Parathyroid adenoma (tissue), 2 donors: Measurements from ENCODE around the gene C13orf46.

ENCODE experiments used
- H2AFZ ChIP-seq: fragments of 300-600 bp; sonication (generic); one replicate; pipeline ENCODE4 v1.7.0; 2017; ENCODE audit warnings: antibody characterized with exemption, mild to moderate bottlenecking
- H3K27ac ChIP-seq: fragments of 300-600 bp; sonication (generic); one replicate; pipeline ENCODE4 v1.7.0; 2017
- H3K27me3 ChIP-seq: fragments of 300-600 bp; sonication (generic); one replicate; pipeline ENCODE4 v1.7.0; 2017; ENCODE audit warnings: low read length; ENCODE audit not compliant: control insufficient read depth, insufficient read depth
- H3K36me3 ChIP-seq: fragments of 300-600 bp; sonication (generic); one replicate; pipeline ENCODE4 v1.7.0; 2017; ENCODE audit warnings: low read length; ENCODE audit not compliant: control insufficient read depth, insufficient read depth
- H3K4me1 ChIP-seq: fragments of 300-600 bp; sonication (generic); one replicate; pipeline ENCODE4 v1.7.0; 2017; ENCODE audit warnings: control low read depth
- H3K4me2 ChIP-seq: fragments of 300-600 bp; sonication (generic); one replicate; pipeline ENCODE4 v1.7.0; 2017; ENCODE audit warnings: low read length
- H3K4me3 ChIP-seq: fragments of 300-600 bp; sonication (generic); one replicate; pipeline ENCODE4 v1.7.0; 2017; ENCODE audit warnings: low read depth, low read length
- H3K79me2 ChIP-seq: fragments of 300-600 bp; sonication (generic); one replicate; pipeline ENCODE4 v1.7.0; 2017; ENCODE audit warnings: control low read depth
- H3K9ac ChIP-seq: fragments of 300-600 bp; sonication (generic); one replicate; pipeline ENCODE4 v1.7.0; 2017; ENCODE audit warnings: mild to moderate bottlenecking
- H3K9me3 ChIP-seq: fragments of 300-600 bp; sonication (generic); one replicate; pipeline ENCODE4 v1.7.0; 2017; ENCODE audit warnings: low read length; ENCODE audit not compliant: control insufficient read depth
- CTCF ChIP-seq: fragments of 300-600 bp; sonication (generic); IDR thresholded peaks from one replicate; pipeline ENCODE4 v1.7.0; 2017; ENCODE audit warnings: antibody characterized with exemption, mild to moderate bottlenecking
- donor health status: primary hyperparathyroidism.

The C13orf46 gene

GRCh38 chr13:113976711-113977684, 3.1 kb upstream of the C13orf46 start:
- H3K36me3 ChIP-seq, result no peaks in the 10 kb centered on the region
- H3K9ac ChIP-seq, result no peak overlapping the region
- H3K27ac ChIP-seq, result no peak overlapping the region
- no peak overlapping the region for H3K4me3 ChIP-seq
- TF ChIP-seq CTCF, result no peak
- H3K4me1 ChIP-seq, result peaks cover 6% of the 10 kb centered on the region
- no peak overlapping the region for H2AFZ ChIP-seq
- H3K4me2 ChIP-seq, result no peak overlapping the region
- no peaks in the 10 kb centered on the region for H3K79me2 ChIP-seq
- H3K9me3 ChIP-seq, result no peaks in the 10 kb centered on the region
- H3K27me3 ChIP-seq, result no peaks in the 10 kb centered on the region

- Histone ChIP-seq H3K4me1 (no peaks in the 10 kb centered on the region), H3K4me3 (no peak overlapping the region), H3K36me3 (no peaks in the 10 kb centered on the region), H3K27ac (no peak overlapping the region), H2AFZ (no peak overlapping the region), H3K79me2 (no peaks in the 10 kb centered on the region), H3K4me2 (no peak overlapping the region), H3K27me3 (no peaks in the 10 kb centered on the region), H3K9ac (no peak overlapping the region), H3K9me3 (no peaks in the 10 kb centered on the region)
- TF ChIP-seq CTCF, result no peak
Observed at GRCh38 chr13:113975416-113975815, 1.5 kb upstream of the C13orf46 start.

- H3K27ac ChIP-seq, result no peak overlapping the region
- no peaks in the 10 kb centered on the region for H3K9me3 ChIP-seq
- no peak overlapping the region for H3K4me2 ChIP-seq
- H3K4me1 ChIP-seq, result no peaks in the 10 kb centered on the region
- no peaks in the 10 kb centered on the region for H3K79me2 ChIP-seq
- no peaks in the 10 kb centered on the region for H3K36me3 ChIP-seq
- no peak overlapping the region for H3K9ac ChIP-seq
- TF ChIP-seq CTCF, result no peak
- H2AFZ ChIP-seq, result no peak overlapping the region
- H3K4me3 ChIP-seq, result no peak overlapping the region
- no peaks in the 10 kb centered on the region for H3K27me3 ChIP-seq
Observed at GRCh38 chr13:113974304-113975281, 717 bp upstream of the C13orf46 start.

- Histone ChIP-seq H3K27ac (no peak overlapping the region), H3K4me1 (no peaks in the 10 kb centered on the region), H3K4me2 (no peak overlapping the region), H3K79me2 (no peaks in the 10 kb centered on the region), H3K9me3 (no peaks in the 10 kb centered on the region), H3K27me3 (no peaks in the 10 kb centered on the region), H3K36me3 (no peaks in the 10 kb centered on the region), H3K4me3 (no peak overlapping the region), H2AFZ (no peak overlapping the region), H3K9ac (no peak overlapping the region)
- no peak for TF ChIP-seq CTCF
Observed at GRCh38 chr13:113972451-113973217, 1.2 kb downstream of the C13orf46 start.
